Peyer's patch (tissue), 4 donors: ENCODE results near the gene SYNCRIP. TPM values are rescaled to one million over a fixed set of nuclear protein-coding genes. Genes with fewer than 3 reads are reported as not detected.

Experiments used
- DNase-seq, 3 donors: peaks; one replicate each; pipeline ENCODE4 v3.0.0-alpha.2; 2017 to 2019
- H3K27ac ChIP-seq, 4 donors: fragments of 200-600 bp; sonication (generic); one replicate each; pipeline ENCODE4 v1.5.1; 2016 to 2019
- H3K27me3 ChIP-seq, 2 donors: fragments of 200-600 bp; sonication (generic); one replicate each; pipeline ENCODE4 v1.5.1; 2019
- H3K36me3 ChIP-seq, 3 donors: fragments of 200-600 bp; sonication (generic); one replicate each; pipeline ENCODE4 v1.5.1; 2016 to 2019
- H3K4me1 ChIP-seq, 4 donors: fragments of 200-600 bp; sonication (generic); one replicate each; pipeline ENCODE4 v1.5.1; 2016 to 2019
- H3K4me3 ChIP-seq, 4 donors: fragments of 200-600 bp; sonication (generic); 1 replicate in 3 of 4; 2 replicates in 1 of 4; pipeline ENCODE4 v1.5.1; 2016 to 2019; ENCODE audit warnings: mild to moderate bottlenecking in 1 of 4
- H3K9me3 ChIP-seq, 4 donors: fragments of 200-600 bp; sonication (generic); one replicate each; pipeline ENCODE4 v1.5.1; 2016 to 2019; ENCODE audit warnings: mild to moderate bottlenecking in 1 of 4
- POLR2A ChIP-seq, 2 donors: fragments of 450-650 bp; IDR thresholded peaks; one replicate each; pipeline ENCODE4 v1.5.1; 2017; ENCODE audit warnings: antibody characterized with exemption in 2 of 2, mild to moderate bottlenecking in 2 of 2, moderate library complexity in 2 of 2
- total RNA-seq, 4 donors: library from RNA; depleted of rRNA; stranded (reverse); fragments of >200 nt; gene quantifications; one replicate each; pipeline ENCODE4 v1.1.0, GENCODE V29; 2016
- TF ChIP-seq, protein P1 (sequence below), 6 experiments: fragments of 450-650 bp in 4 of 6; fragments of 200-600 bp in 2 of 6; sonication (generic) in 1 of 6; IDR thresholded peaks; one replicate each; pipeline ENCODE4 v1.5.1; 2017 to 2019; ENCODE audit warnings: antibody characterized with exemption in 6 of 6, mild to moderate bottlenecking in 3 of 6, moderate library complexity in 1 of 6

SYNCRIP gene
- total RNA-seq, 4 donors from 2014 or later: 32.4 to 52.8 (median 37.8) TPM

DNA sequence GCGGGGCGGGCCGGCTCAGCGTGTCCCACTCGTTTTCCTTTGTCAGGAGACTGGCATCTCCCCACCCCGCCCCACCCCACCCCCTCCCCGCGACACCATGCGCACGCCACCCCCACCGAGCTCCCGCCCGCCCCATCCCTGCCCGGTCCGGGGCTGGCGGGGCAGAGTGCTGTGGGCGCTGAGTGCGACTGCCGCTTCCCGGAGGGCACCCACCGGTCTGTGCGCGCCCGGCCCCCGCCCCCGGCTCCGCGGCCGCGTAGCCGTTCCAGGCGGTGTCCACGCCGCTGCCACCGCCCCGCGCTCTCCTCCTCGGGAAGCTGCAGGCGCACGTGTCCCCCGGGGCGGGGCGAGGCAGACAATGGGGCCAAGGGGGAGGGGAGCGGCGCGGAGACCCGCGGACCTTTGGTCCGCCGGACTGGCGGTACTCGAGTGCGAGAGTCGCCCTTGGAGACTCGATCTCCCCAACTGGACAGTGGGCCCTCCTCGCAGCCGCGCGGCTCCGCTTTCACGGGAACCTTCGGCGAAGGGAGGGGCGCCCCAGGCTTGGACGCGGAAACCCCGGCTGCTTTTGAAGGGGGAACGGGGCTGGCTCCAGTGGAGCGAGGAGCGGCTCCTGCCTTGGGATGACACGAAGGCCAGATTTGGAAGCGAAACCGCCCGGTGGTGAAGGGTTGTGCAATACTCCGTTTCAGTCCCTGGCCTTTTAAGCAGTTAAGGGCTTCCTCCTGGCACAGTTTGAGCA, 1.0 kb upstream of the SYNCRIP start:
- TF ChIP-seq, protein P1, sequence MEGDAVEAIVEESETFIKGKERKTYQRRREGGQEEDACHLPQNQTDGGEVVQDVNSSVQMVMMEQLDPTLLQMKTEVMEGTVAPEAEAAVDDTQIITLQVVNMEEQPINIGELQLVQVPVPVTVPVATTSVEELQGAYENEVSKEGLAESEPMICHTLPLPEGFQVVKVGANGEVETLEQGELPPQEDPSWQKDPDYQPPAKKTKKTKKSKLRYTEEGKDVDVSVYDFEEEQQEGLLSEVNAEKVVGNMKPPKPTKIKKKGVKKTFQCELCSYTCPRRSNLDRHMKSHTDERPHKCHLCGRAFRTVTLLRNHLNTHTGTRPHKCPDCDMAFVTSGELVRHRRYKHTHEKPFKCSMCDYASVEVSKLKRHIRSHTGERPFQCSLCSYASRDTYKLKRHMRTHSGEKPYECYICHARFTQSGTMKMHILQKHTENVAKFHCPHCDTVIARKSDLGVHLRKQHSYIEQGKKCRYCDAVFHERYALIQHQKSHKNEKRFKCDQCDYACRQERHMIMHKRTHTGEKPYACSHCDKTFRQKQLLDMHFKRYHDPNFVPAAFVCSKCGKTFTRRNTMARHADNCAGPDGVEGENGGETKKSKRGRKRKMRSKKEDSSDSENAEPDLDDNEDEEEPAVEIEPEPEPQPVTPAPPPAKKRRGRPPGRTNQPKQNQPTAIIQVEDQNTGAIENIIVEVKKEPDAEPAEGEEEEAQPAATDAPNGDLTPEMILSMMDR (IDR thresholded peaks at IDR 0.05): no peak
- peak; percentile 81 to 82 for TF ChIP-seq POLR2A (IDR thresholded peaks at IDR 0.05)
- peak overlapping the region; percentile 95 to 99 (median 98) for H3K4me3 ChIP-seq
- peak overlapping the region; percentile 95 to 100 (median 100) for H3K27ac ChIP-seq
- H3K36me3 ChIP-seq: peaks cover 0 to 11% (median 0%) of the 10 kb centered on the region in 3 donors
- H3K9me3 ChIP-seq: no peaks in the 10 kb centered on the region
- peaks cover 0 to 27% (median 5%) of the 10 kb centered on the region in 4 donors for H3K4me1 ChIP-seq
- H3K27me3 ChIP-seq: no peaks in the 10 kb centered on the region
- DNase-seq: peak; percentile 78 to 95 (median 91)

DNA sequence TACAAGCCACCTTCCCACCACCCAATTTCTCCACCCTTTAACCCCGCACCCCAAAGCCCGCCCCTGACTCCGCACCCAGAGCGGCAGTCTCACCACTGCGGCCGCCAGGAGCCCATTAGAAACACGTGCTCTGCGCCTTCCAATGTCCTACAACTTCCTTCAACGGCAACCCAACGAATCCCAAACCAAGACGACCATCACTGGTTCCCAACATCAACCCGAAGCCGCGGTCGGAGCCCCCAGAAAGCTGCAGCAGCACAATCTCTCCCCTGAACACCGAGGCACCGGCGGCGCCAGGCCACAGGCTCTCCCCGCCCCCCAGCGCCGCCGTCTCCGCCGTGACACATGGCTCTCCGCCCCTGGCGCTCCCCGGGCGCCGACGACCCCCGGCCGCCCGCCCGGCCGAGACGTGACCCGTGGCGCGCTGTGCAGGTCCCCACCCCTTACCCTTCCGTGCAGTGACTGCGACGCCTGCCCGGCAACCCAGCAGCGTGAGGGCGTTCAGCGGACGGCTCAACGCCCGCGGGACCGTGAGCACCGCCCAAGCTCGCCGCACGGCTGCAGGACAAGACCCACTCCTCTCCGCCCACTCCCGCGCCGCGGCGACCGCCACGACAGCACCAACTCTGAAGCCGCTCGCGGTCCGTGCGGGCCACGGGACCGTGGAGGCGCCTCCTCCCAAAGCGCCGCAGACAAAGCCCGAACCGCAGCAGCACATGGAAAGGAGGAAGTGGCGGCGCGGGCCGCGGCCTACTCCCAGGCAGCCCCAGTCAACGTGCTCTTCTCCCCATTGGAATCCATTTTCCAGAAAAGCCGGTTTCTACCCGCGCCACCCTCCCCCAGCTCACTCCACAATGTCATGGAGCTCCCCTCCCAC, 551 bp downstream of the SYNCRIP start:
- H3K27ac ChIP-seq: peak overlapping the region; percentile 95 to 100 (median 100)
- H3K36me3 ChIP-seq: peaks cover 0 to 26% (median 0%) of the 10 kb centered on the region in 3 donors
- H3K4me1 ChIP-seq: peaks cover 0 to 30% (median 5%) of the 10 kb centered on the region in 4 donors
- TF ChIP-seq, protein P1 (IDR thresholded peaks at IDR 0.05): peak in 2 of 6 experiments; percentile 21 to 24
- no peak for TF ChIP-seq POLR2A (IDR thresholded peaks at IDR 0.05)
- H3K4me3 ChIP-seq: peak overlapping the region; percentile 95 to 99 (median 98)
- no peaks in the 10 kb centered on the region for H3K9me3 ChIP-seq
- H3K27me3 ChIP-seq: no peaks in the 10 kb centered on the region
- DNase-seq: peak; percentile 57 to 78 (median 73)

DNA sequence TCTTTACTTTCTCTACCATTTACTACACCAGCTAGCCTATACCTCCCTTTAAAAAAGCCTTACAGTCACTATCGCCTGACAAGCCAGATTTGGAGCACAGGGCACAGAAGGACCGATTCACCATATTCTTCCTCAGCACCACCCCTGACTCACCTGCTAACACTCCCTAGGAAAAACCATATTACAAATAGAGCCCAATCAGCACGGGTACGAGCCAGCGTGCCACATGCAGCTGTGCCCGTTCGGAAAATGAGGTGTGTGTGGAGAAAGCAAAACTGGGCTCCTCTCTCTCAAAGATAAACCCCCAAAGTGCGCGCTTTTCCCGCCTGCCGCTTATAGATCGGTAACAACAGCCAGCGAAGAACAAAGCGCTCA, 1.2 kb downstream of the SYNCRIP start:
- peaks cover 0 to 30% (median 5%) of the 10 kb centered on the region in 4 donors for H3K4me1 ChIP-seq
- TF ChIP-seq, protein P1 (IDR thresholded peaks at IDR 0.05): no peak
- TF ChIP-seq POLR2A (IDR thresholded peaks at IDR 0.05): no peak

DNA sequence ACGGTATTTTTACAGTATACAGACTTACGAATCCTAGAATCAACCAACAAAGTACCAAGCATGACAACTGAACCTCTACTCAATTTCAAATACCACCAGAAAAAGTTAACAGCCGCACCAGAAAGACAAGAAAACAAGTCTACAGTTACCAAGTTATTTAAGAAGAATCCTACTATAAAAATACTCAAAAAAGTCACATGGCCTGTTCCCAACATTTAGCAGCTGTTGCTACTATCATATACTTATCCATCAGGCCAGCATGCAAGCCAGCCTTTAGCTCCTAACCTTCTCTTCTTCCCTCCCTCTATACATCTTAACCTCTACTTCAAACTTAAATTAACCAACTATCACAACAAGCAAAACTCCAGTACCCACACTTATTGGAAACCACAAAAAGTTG, 1.9 kb downstream of the SYNCRIP start:
- Histone ChIP-seq H3K36me3 (peaks cover 0 to 39% (median 0%) of the 10 kb centered on the region in 3 donors), H3K4me1 (peaks cover 0 to 30% (median 5%) of the 10 kb centered on the region in 4 donors), H3K27ac (no peak overlapping the region), H3K9me3 (no peaks in the 10 kb centered on the region), H3K27me3 (no peaks in the 10 kb centered on the region), H3K4me3 (peak overlapping the region; percentile 95 to 99 (median 98))
- TF ChIP-seq POLR2A (IDR thresholded peaks at IDR 0.05): no peak
- TF ChIP-seq, protein P1 (IDR thresholded peaks at IDR 0.05): no peak
- no peak for DNase-seq

More for the DNA sequence above, 1.2 kb downstream of the SYNCRIP start:
- DNase-seq: no peak
- Histone ChIP-seq H3K36me3 (peaks cover 0 to 32% (median 0%) of the 10 kb centered on the region in 3 donors), H3K27me3 (no peaks in the 10 kb centered on the region), H3K9me3 (no peaks in the 10 kb centered on the region), H3K27ac (peak overlapping the region; percentile 95 to 100 (median 100)), H3K4me3 (peak overlapping the region; percentile 95 to 99 (median 98))

DNA sequence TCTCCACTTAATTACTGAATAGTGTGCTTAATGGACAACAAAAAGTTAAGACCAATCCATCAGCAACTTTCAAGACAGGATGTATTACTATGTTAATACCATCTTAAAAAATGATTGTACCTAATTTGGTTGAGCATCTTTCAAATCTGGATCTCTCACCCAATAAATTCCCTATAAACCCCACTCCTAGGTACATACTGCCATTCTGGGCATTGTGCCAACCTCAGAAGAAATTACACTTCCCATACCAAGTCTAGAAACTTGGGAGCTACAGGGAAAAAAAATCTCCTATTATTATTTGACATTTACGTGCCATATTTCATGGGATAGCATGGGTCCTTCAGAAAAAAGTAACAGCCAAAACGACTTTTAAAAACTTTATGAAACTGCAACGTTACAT, 5.1 kb downstream of the SYNCRIP start:
- Histone ChIP-seq H3K36me3 (peaks cover 0 to 72% (median 0%) of the 10 kb centered on the region in 3 donors), H3K9me3 (no peaks in the 10 kb centered on the region), H3K4me1 (peaks cover 0 to 24% (median 5%) of the 10 kb centered on the region in 4 donors), H3K4me3 (no peak overlapping the region), H3K27me3 (no peaks in the 10 kb centered on the region), H3K27ac (no peak overlapping the region)
- TF ChIP-seq, protein P1 (IDR thresholded peaks at IDR 0.05): no peak
- no peak for TF ChIP-seq POLR2A (IDR thresholded peaks at IDR 0.05)
- no peak for DNase-seq
